CD14-positive monocyte (primary cell): Measurements from ENCODE around the gene UNCX. TPM values are rescaled to one million over a fixed set of nuclear protein-coding genes. Genes with fewer than 3 reads are reported as not detected.

Experiments used
- DNase-seq, 3 donors: peaks; one replicate each; pipeline ENCODE4 v3.0.0-alpha.2; 2011 to 2022
- H2AFZ ChIP-seq: 2 replicates; pipeline ENCODE4 v1.6.0; 2012; ENCODE audit warnings: mild to moderate bottlenecking, low read depth, low read length, inconsistent platforms; ENCODE audit not compliant: insufficient read depth, poor library complexity, severe bottlenecking
- H3K27ac ChIP-seq, 2 donors: 1 replicate in 1 of 2; 2 replicates in 1 of 2; pipeline ENCODE4 v1.5.1; 2012 to 2013; ENCODE audit warnings: low read length in 2 of 2, control low read depth in 1 of 2, inconsistent platforms in 1 of 2, low read depth in 1 of 2, mild to moderate bottlenecking in 1 of 2
- H3K27me3 ChIP-seq, 2 donors: one replicate each; pipeline versions ENCODE4 v1.6.0 to v1.6.1; 2011 to 2013; ENCODE audit warnings: low read length in 2 of 2; ENCODE audit not compliant: control insufficient read depth in 2 of 2, insufficient read depth in 2 of 2
- H3K36me3 ChIP-seq, 2 donors: replicated peaks in 1 of 2; 1 replicate in 1 of 2; 2 replicates in 1 of 2; pipeline versions ENCODE4 v1.5.1 to v1.6.1; 2012 to 2013; ENCODE audit warnings: low read length in 2 of 2, control low read depth in 1 of 2, inconsistent platforms in 1 of 2, mild to moderate bottlenecking in 1 of 2; ENCODE audit not compliant: insufficient read depth in 2 of 2, control insufficient read depth in 1 of 2
- H3K4me1 ChIP-seq, 2 donors: 1 replicate in 1 of 2; 2 replicates in 1 of 2; pipeline versions ENCODE4 v1.5.1 to v1.6.1; 2012 to 2013; ENCODE audit warnings: low read length in 2 of 2, control low read depth in 1 of 2, inconsistent platforms in 1 of 2, mild to moderate bottlenecking in 1 of 2, moderate library complexity in 1 of 2; ENCODE audit not compliant: insufficient read depth in 2 of 2, control insufficient read depth in 1 of 2
- H3K4me2 ChIP-seq: replicated peaks from 2 replicates; pipeline ENCODE3; 2012; ENCODE audit warnings: low read length, moderate library complexity, mild to moderate bottlenecking; ENCODE audit not compliant: poor library complexity, severe bottlenecking; ENCODE audit errors: extremely low read depth
- H3K4me3 ChIP-seq, 3 experiments: fragments of 200-600 bp in 1 of 3; sonication (generic) in 1 of 3; replicated peaks in 1 of 3; 1 replicate in 2 of 3; 2 replicates in 1 of 3; pipeline ENCODE4 v1.5.1; 2011 to 2013; ENCODE audit warnings: low read length in 3 of 3, mild to moderate bottlenecking in 3 of 3, control low read depth in 2 of 3, low read depth in 2 of 3, inconsistent platforms in 1 of 3, moderate library complexity in 1 of 3
- H3K79me2 ChIP-seq: 2 replicates; pipeline ENCODE4 v1.6.0; 2012; ENCODE audit warnings: mild to moderate bottlenecking, control low read depth, inconsistent platforms, low read length, moderate library complexity; ENCODE audit not compliant: insufficient read depth
- H3K9ac ChIP-seq: 2 replicates; pipeline ENCODE4 v1.6.0; 2017; ENCODE audit warnings: low read length, mild to moderate bottlenecking; ENCODE audit not compliant: insufficient read depth, poor library complexity, severe bottlenecking
- H3K9me3 ChIP-seq, 2 donors: replicated peaks in 1 of 2; 1 replicate in 1 of 2; 2 replicates in 1 of 2; pipeline versions ENCODE4 v1.5.1 to v1.6.1; 2012 to 2013; ENCODE audit warnings: low read length in 2 of 2, control low read depth in 1 of 2; ENCODE audit not compliant: control insufficient read depth in 1 of 2, insufficient read depth in 1 of 2
- H4K20me1 ChIP-seq: 2 replicates; pipeline ENCODE4 v1.6.0; 2012; ENCODE audit warnings: mild to moderate bottlenecking, low read length, control low read depth, moderate library complexity; ENCODE audit not compliant: insufficient read depth
- H3K27ac Mint-ChIP-seq, 7 donors: one replicate each; pipeline ENCODE4 v1.8.0; 2020; ENCODE audit warnings: mild to moderate bottlenecking in 7 of 7, mixed read lengths in 7 of 7, moderate library complexity in 6 of 7, inconsistent platforms in 2 of 7
- H3K27me3 Mint-ChIP-seq, 3 donors: one replicate each; pipeline ENCODE4 v1.8.0; 2021 to 2022; ENCODE audit warnings: low read depth in 3 of 3, mild to moderate bottlenecking in 3 of 3, mixed read lengths in 3 of 3, moderate library complexity in 3 of 3, inconsistent platforms in 1 of 3
- H3K36me3 Mint-ChIP-seq, 2 donors: one replicate each; pipeline ENCODE4 v1.8.0; 2020; ENCODE audit warnings: mixed read lengths in 2 of 2, inconsistent platforms in 1 of 2, mild to moderate bottlenecking in 1 of 2
- H3K4me1 Mint-ChIP-seq: one replicate; pipeline ENCODE4 v1.8.0; 2020; ENCODE audit warnings: mild to moderate bottlenecking, mixed read lengths
- H3K4me3 Mint-ChIP-seq, 2 donors: one replicate each; pipeline ENCODE4 v1.8.0; 2020; ENCODE audit warnings: mild to moderate bottlenecking in 2 of 2, mixed read lengths in 2 of 2, moderate library complexity in 1 of 2
- H3K9me3 Mint-ChIP-seq, 7 donors: one replicate each; pipeline ENCODE4 v1.8.0; 2020 to 2022; ENCODE audit warnings: mixed read lengths in 7 of 7, mild to moderate bottlenecking in 6 of 7, moderate library complexity in 6 of 7, inconsistent platforms in 2 of 7
- CTCF ChIP-seq: fragments of 200-600 bp; IDR thresholded peaks from one replicate; pipeline ENCODE4 v1.8.0; 2022; ENCODE audit warnings: antibody characterized with exemption, mild to moderate bottlenecking
- WGBS: methylation state at CpG from one replicate; pipeline ENCODE4 v1.1.5; 2013; ENCODE audit warnings: missing lambda C conversion rate; ENCODE audit not compliant: insufficient coverage; 5-methylcytosine and 5-hydroxymethylcytosine counted together
- intact Hi-C, 2 donors: fragments of 100-400 bp; cut with micrococcal nuclease; formaldehyde crosslinking; loops; one replicate each; pipeline versions ENCODE4 v1.15.0 to v1.15.1; 2023
- polyA plus RNA-seq, 3 donors: library from polyadenylated mRNA; depleted of rRNA in 1 of 3; unstranded in 2 of 3; stranded (reverse) in 1 of 3; fragments of 300-500 nt in 2 of 3; fragments of >200 nt in 1 of 3; fragmentation: Illumina TruSeq in 2 of 3; gene quantifications; 1 replicate in 2 of 3; 2 replicates in 1 of 3; pipeline ENCODE4 v1.2.3, GENCODE V29; 2012 to 2021

Gene UNCX
- polyA plus RNA-seq, 3 donors = not detected

DNA sequence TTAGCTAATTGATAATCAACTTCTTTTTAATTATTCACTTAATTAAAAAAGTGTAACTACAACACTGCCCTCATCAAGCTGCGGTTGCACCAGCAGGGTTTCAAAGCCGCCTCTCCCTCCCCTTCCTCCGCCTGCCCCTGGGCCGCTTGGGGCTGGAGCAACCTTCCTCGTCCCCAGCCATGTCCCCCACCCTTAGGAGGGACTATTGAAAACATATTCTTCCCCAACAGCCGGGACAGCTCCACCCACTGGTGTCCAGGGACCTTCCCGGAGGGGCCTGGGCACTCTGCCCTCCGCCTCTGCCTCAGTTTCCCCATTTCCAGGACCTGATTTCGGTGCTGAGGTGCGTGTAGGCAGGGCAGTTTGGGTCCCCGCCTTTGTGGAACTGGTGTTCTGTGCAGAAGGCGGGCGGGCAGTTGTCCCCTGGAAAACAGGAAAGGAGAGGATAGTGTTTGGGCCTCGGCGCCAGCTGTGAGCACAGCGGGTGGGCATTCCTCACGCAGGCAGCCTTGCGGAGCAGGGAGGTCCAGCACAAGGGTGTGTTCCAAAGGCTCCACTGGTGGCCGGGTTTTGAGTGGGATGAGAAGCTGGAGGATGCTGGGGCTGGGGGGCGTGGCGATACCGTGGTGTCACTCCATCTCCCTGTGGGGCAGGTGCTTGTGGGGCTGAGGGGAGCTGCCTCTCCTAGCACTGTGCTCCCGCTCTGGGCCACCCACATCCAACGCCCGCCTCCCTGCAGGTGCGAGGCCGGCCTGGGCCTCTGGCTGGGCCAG is 15.7 kb downstream of the UNCX start:
- DNase-seq = no peak
- intact Hi-C loops = no loop called here
- H3K4me1 Mint-ChIP-seq = no peaks in the 10 kb centered on the region
- peak overlapping the region in 1 of 2 donors; percentile 80 for H3K4me3 Mint-ChIP-seq
- H3K36me3 ChIP-seq = no peaks in the 10 kb centered on the region
- no peak overlapping the region for H2AFZ ChIP-seq
- no peak overlapping the region for H3K27ac ChIP-seq
- H3K4me1 ChIP-seq = no peaks in the 10 kb centered on the region
- no peaks in the 10 kb centered on the region for H4K20me1 ChIP-seq
- peaks cover 71 to 98% (median 78%) of the 10 kb centered on the region in 3 donors for H3K27me3 Mint-ChIP-seq
- no peak for TF ChIP-seq CTCF
- no peak overlapping the region for H3K4me2 ChIP-seq
- WGBS = 9% methylated on average over 21 of the region's 27 CpGs
- peaks cover 0 to 2% of the 10 kb centered on the region in 2 donors for H3K36me3 Mint-ChIP-seq
- H3K4me3 ChIP-seq = no peak overlapping the region
- peak overlapping the region in 1 of 7 donors; percentile 35 for H3K27ac Mint-ChIP-seq
- no peaks in the 10 kb centered on the region for H3K79me2 ChIP-seq
- peaks cover 0 to 27% of the 10 kb centered on the region in 2 donors for H3K9me3 ChIP-seq
- H3K9me3 Mint-ChIP-seq = peaks cover 0 to 33% (median 8%) of the 10 kb centered on the region in 7 donors
- peaks cover 54 to 82% of the 10 kb centered on the region in 2 donors for H3K27me3 ChIP-seq
- no peak overlapping the region for H3K9ac ChIP-seq

DNA sequence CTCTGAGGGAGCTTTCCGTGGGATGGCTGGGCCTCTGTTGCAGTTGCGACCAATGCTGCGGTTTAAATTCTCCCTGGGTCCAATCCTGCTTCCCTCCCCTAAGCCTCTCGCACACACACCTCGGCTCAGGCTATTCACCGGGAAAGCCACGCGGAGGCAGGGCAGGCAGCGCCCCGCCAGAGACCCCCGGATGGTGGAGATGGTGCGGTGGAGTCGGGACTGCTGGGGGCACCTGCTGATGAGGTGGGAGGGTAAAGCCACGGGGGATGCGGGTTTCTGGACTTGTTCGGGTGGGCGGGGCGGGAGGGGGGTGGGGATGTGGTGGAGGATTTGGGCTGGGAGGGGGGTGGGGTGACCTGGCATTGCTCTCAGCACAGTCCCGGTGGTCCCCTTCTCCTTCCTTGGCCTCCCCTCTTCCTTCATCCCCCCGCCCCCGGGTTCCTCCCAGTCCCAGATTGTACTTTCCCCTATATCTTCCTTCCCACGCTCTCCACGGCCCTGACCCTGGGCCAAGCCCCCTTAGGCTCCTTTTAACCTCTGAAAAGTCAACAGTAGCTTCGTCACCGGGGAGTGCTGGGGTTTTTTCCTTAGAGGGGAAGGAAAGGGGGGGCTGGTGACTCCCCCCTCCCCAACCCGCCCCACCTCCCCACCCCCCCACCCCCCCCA is 16.4 kb downstream of the UNCX start:
- Mint-ChIP-seq H3K27me3 (peaks cover 71 to 98% (median 78%) of the 10 kb centered on the region in 3 donors), H3K4me1 (no peaks in the 10 kb centered on the region)
- intact Hi-C loops = no loop called here

More for the DNA sequence above, 16.4 kb downstream of the UNCX start:
- Mint-ChIP-seq H3K36me3 (peaks cover 0 to 2% of the 10 kb centered on the region in 2 donors), H3K27ac (no peak overlapping the region), H3K9me3 (peaks cover 0 to 30% (median 5%) of the 10 kb centered on the region in 7 donors), H3K4me3 (peak overlapping the region in 1 of 2 donors; percentile 80)
- Histone ChIP-seq H3K4me2 (no peak overlapping the region), H3K27ac (no peak overlapping the region), H3K27me3 (peaks cover 47 to 82% of the 10 kb centered on the region in 2 donors), H2AFZ (no peak overlapping the region), H3K4me3 (no peak overlapping the region), H3K79me2 (no peaks in the 10 kb centered on the region), H3K4me1 (no peaks in the 10 kb centered on the region), H3K9me3 (peaks cover 0 to 25% of the 10 kb centered on the region in 2 donors), H4K20me1 (no peaks in the 10 kb centered on the region), H3K36me3 (no peaks in the 10 kb centered on the region), H3K9ac (no peak overlapping the region)
- no peak for DNase-seq
- 8% methylated on average over 5 of the region's 26 CpGs for WGBS
- TF ChIP-seq CTCF = no peak
